ENCODE data around the gene LOXHD1.

GRCh38 chr18:46659484-46659883 is 2.5 kb upstream of the LOXHD1 start:
- TF ChIP-seq REST (IDR thresholded peaks at IDR 0.05; ENCODE audit: insufficient read depth in 1 of 2, low read depth in 2 of 2, low read length in 1 of 2) = no peak
- TF ChIP-seq CTCF (IDR thresholded peaks at IDR 0.05) = no peak
- TF ChIP-seq POLR2AphosphoS5 (IDR thresholded peaks at IDR 0.05; ENCODE audit: low read depth, low read length) = no peak
- no peak for TF ChIP-seq SIN3A (IDR thresholded peaks at IDR 0.05; ENCODE audit: borderline replicate concordance, insufficient read depth, low read depth, low read length)

Measured in Panc1 (cell line).